GM21390 (cell line): ENCODE results near the gene QRFP.
"Not testable (repeated sequence)": the region's sequence is repeated elsewhere in the genome, so short reads cannot be mapped to it uniquely, and the experiment has no call there.

ENCODE experiments used
- ATAC-seq: cut with Tn5 transposase; IDR thresholded peaks from one replicate; pipeline ENCODE4 v1.9.1; 2021; ENCODE audit not compliant: unreplicated experiment

The QRFP gene

DNA sequence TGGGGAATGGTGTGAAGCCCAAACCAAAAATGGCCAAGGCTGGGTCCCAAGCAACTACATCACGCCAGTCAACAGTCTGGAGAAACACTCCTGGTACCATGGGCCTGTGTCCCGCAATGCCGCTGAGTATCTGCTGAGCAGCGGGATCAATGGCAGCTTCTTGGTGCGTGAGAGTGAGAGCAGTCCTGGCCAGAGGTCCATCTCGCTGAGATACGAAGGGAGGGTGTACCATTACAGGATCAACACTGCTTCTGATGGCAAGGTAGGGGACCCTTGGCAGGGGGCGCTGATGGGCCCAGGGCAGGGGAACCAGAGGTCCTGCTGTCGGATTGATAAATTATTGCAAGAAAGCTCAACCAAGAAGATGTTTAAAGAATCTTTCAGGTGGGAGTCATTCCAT lies 41.8 kb downstream of the QRFP start:
- no peak for ATAC-seq

DNA sequence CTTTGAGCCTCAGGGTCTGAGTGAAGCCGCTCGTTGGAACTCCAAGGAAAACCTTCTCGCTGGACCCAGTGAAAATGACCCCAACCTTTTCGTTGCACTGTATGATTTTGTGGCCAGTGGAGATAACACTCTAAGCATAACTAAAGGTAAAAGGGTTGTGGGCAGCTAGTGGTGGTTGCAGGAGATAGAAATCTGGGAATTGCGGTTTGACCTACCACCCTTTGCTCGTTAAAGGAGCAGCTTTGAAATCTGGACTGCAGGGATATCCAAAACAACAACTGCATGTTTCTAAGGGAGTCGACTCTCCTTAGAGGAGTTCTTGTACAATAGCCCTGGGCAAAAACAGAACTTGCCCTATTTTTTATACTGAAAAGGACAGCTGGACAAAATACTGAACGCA lies 42.5 kb downstream of the QRFP start:
- no peak for ATAC-seq

GRCh38 chr9:130852801-130853200 lies 43.8 kb downstream of the QRFP start:
- no peak for ATAC-seq

DNA sequence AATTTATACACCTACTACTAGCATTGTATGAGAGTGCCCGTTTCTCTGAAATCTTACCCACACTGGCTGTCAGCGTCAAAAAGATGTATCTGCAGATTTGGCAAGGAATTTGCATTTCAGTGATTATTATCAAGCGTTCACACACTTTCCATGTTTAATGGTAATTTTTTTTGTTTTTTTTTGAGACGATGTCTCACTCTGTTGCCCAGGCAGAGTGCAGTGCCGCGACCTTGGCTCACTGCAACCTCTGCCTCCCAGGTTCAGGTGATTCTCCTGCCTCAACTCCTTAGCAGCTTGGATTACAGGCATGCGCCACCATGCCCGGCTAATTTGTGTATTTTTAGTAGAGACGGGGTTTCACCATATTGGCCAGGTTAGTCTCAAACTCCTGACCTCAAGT lies 47.3 kb downstream of the QRFP start:
- no peak for ATAC-seq

DNA sequence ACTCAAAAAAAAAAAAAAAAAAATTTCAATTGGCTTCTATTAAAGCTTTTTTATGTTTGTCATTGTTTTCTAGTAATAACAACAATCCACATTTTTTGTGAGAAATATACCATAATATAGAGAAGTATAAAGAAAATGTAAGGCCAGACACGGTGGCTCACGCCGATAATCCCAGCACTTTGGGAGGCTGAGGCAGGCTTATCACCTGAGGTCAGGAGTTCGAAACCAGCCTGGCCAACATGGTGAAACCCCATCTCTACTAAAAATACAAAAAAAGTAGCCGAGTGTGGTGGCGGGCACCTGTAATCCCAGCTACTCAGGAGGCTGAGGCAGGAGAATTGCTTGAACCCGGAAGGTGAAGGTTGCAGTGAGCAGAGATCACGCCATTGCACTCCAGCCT lies 48.1 kb downstream of the QRFP start:
- ATAC-seq = not testable (repeated sequence)

- ATAC-seq = no peak
These were observed 49.0 kb downstream of the QRFP start for GRCh38 chr9:130847306-130848217.

DNA sequence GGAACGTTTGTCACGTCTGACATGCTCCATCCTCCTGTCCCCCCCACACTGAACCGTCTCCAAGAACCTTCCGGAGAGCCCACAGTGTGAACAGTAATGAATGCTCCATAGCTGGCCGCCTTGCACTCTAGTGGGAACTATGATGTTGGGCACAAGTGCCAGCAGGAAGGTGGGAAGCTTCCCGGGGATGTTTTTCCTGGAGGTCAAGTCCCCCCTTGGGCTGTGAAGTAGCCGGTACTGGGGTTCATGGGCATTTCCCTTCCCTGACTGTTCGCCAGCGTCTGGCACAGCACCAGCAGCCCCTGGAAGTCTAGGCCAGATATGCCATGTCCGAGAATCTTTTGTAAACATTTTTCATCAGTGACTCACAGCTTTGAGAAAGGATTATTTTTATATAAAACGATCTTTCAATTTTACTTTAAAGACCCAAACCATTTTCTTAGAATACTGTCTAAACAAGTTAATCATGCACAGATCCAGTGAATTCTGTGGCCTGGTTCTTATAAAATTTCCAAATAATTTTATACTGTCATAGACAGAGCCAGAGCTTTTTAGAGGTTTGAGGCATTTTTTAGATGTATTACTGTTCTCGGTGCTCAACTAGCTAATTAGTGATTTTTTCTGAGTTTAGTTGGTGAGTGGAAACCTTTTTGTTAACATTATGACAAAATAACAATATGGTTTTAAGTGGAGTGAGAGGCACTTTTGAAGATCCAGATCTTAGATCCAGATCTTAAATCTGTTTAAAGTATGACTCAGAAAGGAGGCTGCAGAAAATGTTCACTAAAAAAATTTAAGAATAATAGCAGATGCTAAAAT lies 49.9 kb downstream of the QRFP start:
- ATAC-seq = no peak

- ATAC-seq = no peak
These were observed 50.6 kb downstream of the QRFP start for GRCh38 chr9:130845901-130846481.

DNA sequence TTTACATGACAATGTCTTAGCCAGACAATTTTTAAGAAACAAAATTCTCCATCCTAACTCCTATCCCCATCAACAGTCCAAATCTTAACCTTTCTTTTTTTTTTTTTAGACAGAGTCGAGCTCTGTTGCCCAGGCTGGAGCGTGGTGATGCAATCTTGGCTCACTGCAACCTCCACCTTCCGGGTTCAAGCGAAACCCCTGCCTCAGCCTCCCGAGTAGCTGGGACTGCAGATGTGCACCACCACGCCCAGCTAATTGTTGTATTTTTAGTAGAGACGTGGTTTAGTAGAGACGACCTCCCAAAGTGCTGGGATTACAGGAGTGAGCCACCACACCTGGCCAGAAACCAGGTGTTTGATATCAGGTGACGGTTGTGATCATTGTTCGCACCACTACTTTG lies 51.4 kb downstream of the QRFP start:
- no peak for ATAC-seq

- no peak for ATAC-seq
These were observed 52.6 kb downstream of the QRFP start for GRCh38 chr9:130844044-130844451.

DNA sequence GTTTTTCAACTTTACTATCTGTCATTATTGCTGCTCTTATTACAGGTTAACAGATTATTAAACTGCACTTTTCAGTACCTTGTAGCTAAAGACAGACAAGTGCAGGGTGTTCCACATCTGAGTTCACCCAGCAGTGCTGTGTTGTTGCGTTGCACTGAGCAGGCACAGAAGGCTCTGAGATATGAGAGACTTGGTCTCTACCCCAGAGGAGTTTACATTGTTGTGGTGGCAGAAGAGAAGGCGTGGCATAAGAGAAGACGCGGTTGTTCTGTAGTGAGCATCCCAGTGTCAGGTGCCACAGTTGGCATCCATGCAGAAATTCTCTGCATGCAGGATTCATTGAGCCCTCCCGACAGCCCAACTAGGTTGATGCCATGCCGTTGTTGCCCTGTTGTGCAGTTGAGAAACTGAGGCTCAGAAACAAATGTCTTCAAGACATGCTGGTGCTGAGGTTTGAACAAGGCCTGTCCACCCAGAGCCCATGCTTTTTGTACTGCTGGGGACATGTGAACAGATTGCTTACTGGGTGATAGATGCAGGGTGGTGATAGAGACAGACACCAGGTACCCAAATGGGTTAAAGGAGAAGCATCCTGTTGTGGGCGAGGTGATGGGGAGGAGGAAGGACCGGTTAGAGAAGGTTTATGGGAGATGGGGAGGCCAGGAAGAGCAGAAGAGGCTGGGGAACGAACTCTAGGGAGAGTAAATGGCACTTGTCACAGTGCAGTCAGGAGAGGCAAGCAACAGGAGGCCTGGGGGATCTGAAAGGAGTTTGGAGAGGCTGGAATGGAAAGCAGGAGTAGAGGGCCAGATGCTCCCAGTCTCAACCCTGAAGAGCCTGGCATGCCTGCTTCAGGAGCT lies 53.3 kb downstream of the QRFP start:
- ATAC-seq = no peak
